ENCODE results near the gene WIPF1.

Gene WIPF1

DNA sequence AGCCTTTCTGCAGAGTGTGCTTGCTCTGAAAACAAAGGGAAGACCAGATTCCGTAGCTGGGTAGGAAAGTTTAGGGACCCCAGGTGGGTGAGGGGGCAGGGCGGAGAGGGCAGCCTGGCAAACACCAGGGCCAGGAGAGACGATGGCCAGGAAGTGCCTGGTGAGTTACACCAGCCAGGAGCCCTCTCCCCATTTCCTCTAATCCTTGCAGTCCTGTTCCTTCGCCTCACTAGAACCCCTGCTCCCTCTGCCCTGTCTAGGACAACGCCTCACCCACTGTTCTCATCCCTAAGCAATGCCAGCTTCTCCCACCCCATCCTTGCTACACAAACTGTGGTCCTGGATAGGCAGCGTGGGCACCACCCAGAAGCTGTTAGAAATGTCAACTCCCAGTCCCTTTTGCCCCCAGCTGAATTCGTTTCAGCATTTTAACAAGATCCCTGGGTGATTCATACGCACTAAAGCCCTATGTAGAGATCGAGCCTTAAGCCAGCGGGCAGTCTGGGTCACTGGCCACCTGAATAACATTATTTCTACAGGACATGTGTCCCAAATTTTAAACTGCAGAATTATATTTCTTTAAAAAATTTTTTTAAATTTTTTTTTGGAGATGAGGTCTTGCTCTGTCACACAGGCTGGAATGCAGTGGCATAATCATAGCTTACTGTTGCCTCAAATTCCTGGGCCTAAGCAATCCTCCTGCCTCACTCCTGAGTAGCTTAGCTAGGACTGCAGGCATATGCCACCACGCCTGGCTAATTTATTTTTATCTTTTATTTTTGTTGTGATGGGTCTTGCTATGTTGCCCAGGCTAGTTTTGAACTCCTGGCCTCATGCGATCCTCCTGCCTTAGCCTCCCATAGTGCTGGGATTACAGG lies 10.9 kb downstream of the WIPF1 start:
- no peak overlapping the region for H3K4me3 ChIP-seq (ENCODE audit: low read depth in 1 of 2, low read length in 2 of 2)
- peaks cover 0 to 16% of the 10 kb centered on the region in 2 donors for H3K4me1 ChIP-seq (ENCODE audit: control insufficient read depth in 1 of 2, insufficient read depth in 2 of 2, low read length in 2 of 2)
- H3K36me3 ChIP-seq (ENCODE audit: control insufficient read depth in 1 of 2, insufficient read depth in 2 of 2, low read length in 2 of 2), result peaks cover 12 to 22% of the 10 kb centered on the region in 2 donors
- no peaks in the 10 kb centered on the region for H3K9me3 ChIP-seq (ENCODE audit: control insufficient read depth in 1 of 2, low read length in 2 of 2)
- no peaks in the 10 kb centered on the region for H3K27me3 ChIP-seq (ENCODE audit: low read depth, low read length)
- no peak overlapping the region for H3K27ac ChIP-seq (ENCODE audit: low read length)

DNA sequence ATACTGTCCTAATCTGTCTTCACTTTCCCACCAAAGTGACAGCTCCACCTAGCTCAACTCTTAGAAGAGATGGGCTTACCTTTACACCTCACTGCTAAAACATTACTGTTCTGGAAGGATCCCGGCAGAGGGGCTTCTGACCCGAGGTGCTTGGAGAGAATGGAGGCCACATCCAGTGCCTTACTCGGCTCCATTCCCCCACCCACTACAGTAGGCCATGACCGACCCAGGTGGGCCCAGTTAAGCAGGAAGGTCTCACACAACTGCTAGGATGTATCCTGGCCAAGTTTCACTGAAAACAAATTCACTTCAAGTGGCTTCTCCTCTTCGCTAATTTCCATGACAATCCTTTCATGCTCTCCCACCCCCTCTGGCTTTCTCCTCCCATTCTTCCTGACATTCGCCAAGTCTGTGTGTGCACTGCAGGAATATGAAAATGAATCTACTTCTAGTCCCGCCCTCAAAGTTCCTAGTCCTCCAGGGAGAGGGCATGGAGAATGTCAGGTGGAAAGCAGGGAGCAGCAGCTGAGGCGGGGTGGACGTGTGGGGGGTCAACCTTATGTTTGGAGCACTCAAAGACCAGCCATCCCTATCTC lies 11.8 kb downstream of the WIPF1 start:
- H3K9me3 ChIP-seq (ENCODE audit: control insufficient read depth in 1 of 2, low read length in 2 of 2), result no peaks in the 10 kb centered on the region
- H3K4me1 ChIP-seq (ENCODE audit: control insufficient read depth in 1 of 2, insufficient read depth in 2 of 2, low read length in 2 of 2), result peaks cover 0 to 20% of the 10 kb centered on the region in 2 donors
- H3K36me3 ChIP-seq (ENCODE audit: control insufficient read depth in 1 of 2, insufficient read depth in 2 of 2, low read length in 2 of 2), result peaks cover 12 to 25% of the 10 kb centered on the region in 2 donors
- no peaks in the 10 kb centered on the region for H3K27me3 ChIP-seq (ENCODE audit: low read depth, low read length)
- no peak overlapping the region for H3K4me3 ChIP-seq (ENCODE audit: low read depth in 1 of 2, low read length in 2 of 2)
- no peak overlapping the region for H3K27ac ChIP-seq (ENCODE audit: low read length)

DNA sequence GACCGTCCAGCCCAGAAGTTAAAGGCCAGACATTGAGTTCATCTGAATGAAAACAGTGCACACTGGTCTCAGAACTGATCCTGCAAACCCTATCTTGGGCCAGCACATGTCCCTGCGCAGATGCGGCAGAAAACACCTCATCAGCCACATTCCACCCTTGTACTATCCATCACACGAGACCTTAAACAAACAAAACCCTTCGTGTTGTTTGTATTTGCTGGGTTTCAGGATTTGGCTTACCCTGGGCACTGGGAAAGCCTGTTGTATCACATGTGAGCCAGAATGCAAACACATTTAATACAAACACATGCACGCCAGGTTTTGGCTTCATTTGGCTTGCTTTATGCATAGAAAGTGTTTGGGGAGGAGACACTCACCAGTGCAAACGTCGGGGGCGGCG lies 12.5 kb downstream of the WIPF1 start:
- H3K27ac ChIP-seq (ENCODE audit: low read length), result no peak overlapping the region
- H3K36me3 ChIP-seq (ENCODE audit: control insufficient read depth in 1 of 2, insufficient read depth in 2 of 2, low read length in 2 of 2), result peaks cover 12 to 31% of the 10 kb centered on the region in 2 donors
- H3K4me3 ChIP-seq (ENCODE audit: low read depth in 1 of 2, low read length in 2 of 2), result no peak overlapping the region

DNA sequence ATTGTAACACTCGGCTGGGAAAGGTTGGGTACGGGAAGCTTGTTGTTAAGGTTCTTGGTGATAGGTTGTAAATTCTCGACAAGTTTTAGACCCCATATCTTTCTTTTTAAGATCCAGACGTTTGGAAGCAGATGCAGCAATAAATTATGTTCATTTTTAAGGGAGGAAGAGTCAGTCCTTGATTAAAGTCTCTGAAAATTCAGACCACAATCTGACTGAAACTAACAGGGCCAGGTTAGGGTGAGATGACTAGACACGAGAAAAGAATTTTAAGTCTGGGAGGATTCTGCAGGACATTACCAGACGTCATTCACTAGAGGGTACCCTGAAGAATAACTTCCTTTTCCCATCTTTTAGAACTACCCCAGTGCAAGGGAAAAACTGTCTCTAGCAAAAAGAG lies 16.1 kb downstream of the WIPF1 start:
- no peak overlapping the region for H3K27ac ChIP-seq (ENCODE audit: low read length)
- H3K9me3 ChIP-seq (ENCODE audit: control insufficient read depth in 1 of 2, low read length in 2 of 2), result no peaks in the 10 kb centered on the region
- no peaks in the 10 kb centered on the region for H3K27me3 ChIP-seq (ENCODE audit: low read depth, low read length)
- H3K36me3 ChIP-seq (ENCODE audit: control insufficient read depth in 1 of 2, insufficient read depth in 2 of 2, low read length in 2 of 2), result peaks cover 12 to 48% of the 10 kb centered on the region in 2 donors
- H3K4me3 ChIP-seq (ENCODE audit: low read depth in 1 of 2, low read length in 2 of 2), result no peak overlapping the region
- peaks cover 0 to 19% of the 10 kb centered on the region in 2 donors for H3K4me1 ChIP-seq (ENCODE audit: control insufficient read depth in 1 of 2, insufficient read depth in 2 of 2, low read length in 2 of 2)

More for the DNA sequence above, 12.5 kb downstream of the WIPF1 start:
- Histone ChIP-seq H3K4me1 (ENCODE audit: control insufficient read depth in 1 of 2, insufficient read depth in 2 of 2, low read length in 2 of 2) (peaks cover 0 to 22% of the 10 kb centered on the region in 2 donors), H3K27me3 (ENCODE audit: low read depth, low read length) (no peaks in the 10 kb centered on the region), H3K9me3 (ENCODE audit: control insufficient read depth in 1 of 2, low read length in 2 of 2) (no peaks in the 10 kb centered on the region)

DNA sequence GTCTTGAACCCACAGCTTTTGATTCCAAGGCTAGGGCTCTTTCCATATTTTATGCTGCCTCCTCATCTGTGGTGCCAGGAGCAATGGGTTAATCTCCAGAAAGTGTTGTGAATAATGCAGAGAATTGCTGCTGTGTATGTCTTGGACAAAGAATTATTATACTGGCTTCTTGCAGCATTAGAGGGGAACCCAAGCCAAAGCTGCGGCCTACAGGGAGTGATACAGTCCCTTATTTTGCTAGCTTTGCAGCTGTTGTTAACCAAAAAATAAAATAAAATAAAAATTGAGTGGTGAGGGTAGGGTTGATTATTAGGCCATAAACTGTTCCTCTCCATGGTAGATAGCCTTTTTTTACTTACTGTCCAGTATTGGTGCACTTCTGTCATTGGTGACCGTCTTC lies 16.7 kb downstream of the WIPF1 start:
- no peak overlapping the region for H3K4me3 ChIP-seq (ENCODE audit: low read depth in 1 of 2, low read length in 2 of 2)
- peaks cover 12 to 51% of the 10 kb centered on the region in 2 donors for H3K36me3 ChIP-seq (ENCODE audit: control insufficient read depth in 1 of 2, insufficient read depth in 2 of 2, low read length in 2 of 2)
- no peak overlapping the region for H3K27ac ChIP-seq (ENCODE audit: low read length)
- no peaks in the 10 kb centered on the region for H3K27me3 ChIP-seq (ENCODE audit: low read depth, low read length)
- H3K4me1 ChIP-seq (ENCODE audit: control insufficient read depth in 1 of 2, insufficient read depth in 2 of 2, low read length in 2 of 2), result peaks cover 0 to 15% of the 10 kb centered on the region in 2 donors
- H3K9me3 ChIP-seq (ENCODE audit: control insufficient read depth in 1 of 2, low read length in 2 of 2), result no peaks in the 10 kb centered on the region

DNA sequence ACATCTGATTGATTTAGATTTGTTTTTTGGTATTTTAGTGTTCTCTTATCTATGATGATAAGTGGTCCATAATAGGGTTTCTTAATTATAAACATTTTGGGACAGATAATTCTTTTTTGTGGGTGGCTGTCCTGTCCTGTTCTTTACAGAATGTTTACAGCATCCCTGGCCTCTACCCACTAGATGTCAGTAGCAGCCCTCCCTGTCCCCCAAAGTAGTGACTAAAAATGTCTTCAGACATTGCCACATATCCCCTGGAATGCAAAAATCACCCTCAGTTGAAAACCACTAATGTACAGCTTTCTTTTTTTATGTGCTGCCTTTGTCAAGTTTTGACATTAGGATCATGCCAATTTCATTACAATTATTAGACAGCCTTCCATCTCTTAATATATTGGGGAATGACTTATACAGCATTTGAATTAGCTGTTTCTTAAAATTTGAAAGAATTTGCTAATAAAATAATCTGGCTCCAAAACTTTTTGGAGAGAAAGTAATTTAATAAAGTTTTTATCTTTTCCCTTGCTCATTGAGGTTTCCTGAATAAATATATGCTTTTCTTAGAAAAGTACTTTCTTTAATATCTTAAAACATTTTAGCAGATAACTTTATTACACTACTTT lies 19.5 kb downstream of the WIPF1 start:
- Histone ChIP-seq H3K36me3 (ENCODE audit: control insufficient read depth in 1 of 2, insufficient read depth in 2 of 2, low read length in 2 of 2) (peaks cover 3 to 34% of the 10 kb centered on the region in 2 donors), H3K4me1 (ENCODE audit: control insufficient read depth in 1 of 2, insufficient read depth in 2 of 2, low read length in 2 of 2) (peaks cover 0 to 21% of the 10 kb centered on the region in 2 donors), H3K4me3 (ENCODE audit: low read depth in 1 of 2, low read length in 2 of 2) (no peak overlapping the region), H3K27me3 (ENCODE audit: low read depth, low read length) (no peaks in the 10 kb centered on the region), H3K9me3 (ENCODE audit: control insufficient read depth in 1 of 2, low read length in 2 of 2) (no peaks in the 10 kb centered on the region), H3K27ac (ENCODE audit: low read length) (no peak overlapping the region)

DNA sequence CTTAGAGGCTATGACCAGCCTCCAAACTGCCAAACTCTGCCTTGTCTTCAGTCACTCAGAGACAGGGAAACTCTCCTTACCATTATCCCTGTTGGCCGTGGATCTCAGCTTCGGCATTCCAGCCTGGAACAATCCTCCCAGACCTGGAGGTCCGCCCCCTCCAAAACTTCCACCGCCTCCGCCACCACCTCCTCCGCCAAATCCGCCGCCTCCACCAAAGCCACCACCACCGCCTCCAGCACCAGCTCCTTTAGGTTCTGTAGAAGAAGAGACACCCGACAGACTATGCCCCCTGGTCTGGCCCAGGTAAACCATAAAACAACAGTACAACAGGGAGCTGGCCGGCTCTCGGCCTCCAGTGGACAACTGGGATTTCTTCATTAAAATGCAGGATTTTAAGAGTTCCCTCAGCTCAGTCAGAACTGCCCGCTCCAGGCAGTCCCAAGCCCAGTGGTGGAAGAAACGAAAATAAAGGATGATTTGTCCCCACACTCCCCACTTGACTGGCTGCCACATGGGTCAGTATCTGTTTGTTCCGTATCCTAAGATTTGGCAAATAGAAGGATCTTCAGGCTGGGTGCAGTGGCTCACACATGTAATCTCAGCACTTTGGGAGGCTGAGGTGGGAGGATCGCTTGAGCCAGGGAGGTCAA lies 22.4 kb downstream of the WIPF1 start:
- H3K4me1 ChIP-seq (ENCODE audit: control insufficient read depth in 1 of 2, insufficient read depth in 2 of 2, low read length in 2 of 2), result peaks cover 0 to 15% of the 10 kb centered on the region in 2 donors
- H3K27ac ChIP-seq (ENCODE audit: low read length), result no peak overlapping the region
- no peaks in the 10 kb centered on the region for H3K27me3 ChIP-seq (ENCODE audit: low read depth, low read length)
- peaks cover 7 to 34% of the 10 kb centered on the region in 2 donors for H3K36me3 ChIP-seq (ENCODE audit: control insufficient read depth in 1 of 2, insufficient read depth in 2 of 2, low read length in 2 of 2)
- H3K4me3 ChIP-seq (ENCODE audit: low read depth in 1 of 2, low read length in 2 of 2), result no peak overlapping the region
- H3K9me3 ChIP-seq (ENCODE audit: control insufficient read depth in 1 of 2, low read length in 2 of 2), result no peaks in the 10 kb centered on the region

GRCh38 chr2:174574657-174575056 lies 22.9 kb downstream of the WIPF1 start:
- H3K9me3 ChIP-seq (ENCODE audit: control insufficient read depth in 1 of 2, low read length in 2 of 2), result no peaks in the 10 kb centered on the region
- H3K27me3 ChIP-seq (ENCODE audit: low read depth, low read length), result no peaks in the 10 kb centered on the region
- H3K36me3 ChIP-seq (ENCODE audit: control insufficient read depth in 1 of 2, insufficient read depth in 2 of 2, low read length in 2 of 2), result peaks cover 7 to 31% of the 10 kb centered on the region in 2 donors
- no peak overlapping the region for H3K4me3 ChIP-seq (ENCODE audit: low read depth in 1 of 2, low read length in 2 of 2)
- H3K27ac ChIP-seq (ENCODE audit: low read length), result no peak overlapping the region
- peaks cover 0 to 15% of the 10 kb centered on the region in 2 donors for H3K4me1 ChIP-seq (ENCODE audit: control insufficient read depth in 1 of 2, insufficient read depth in 2 of 2, low read length in 2 of 2)

GRCh38 chr2:174573621-174574081 lies 24.0 kb downstream of the WIPF1 start:
- peaks cover 0 to 15% of the 10 kb centered on the region in 2 donors for H3K4me1 ChIP-seq (ENCODE audit: control insufficient read depth in 1 of 2, insufficient read depth in 2 of 2, low read length in 2 of 2)
- H3K27ac ChIP-seq (ENCODE audit: low read length), result no peak overlapping the region
- no peaks in the 10 kb centered on the region for H3K9me3 ChIP-seq (ENCODE audit: control insufficient read depth in 1 of 2, low read length in 2 of 2)
- no peak overlapping the region for H3K4me3 ChIP-seq (ENCODE audit: low read depth in 1 of 2, low read length in 2 of 2)
- peaks cover 7 to 25% of the 10 kb centered on the region in 2 donors for H3K36me3 ChIP-seq (ENCODE audit: control insufficient read depth in 1 of 2, insufficient read depth in 2 of 2, low read length in 2 of 2)
- no peaks in the 10 kb centered on the region for H3K27me3 ChIP-seq (ENCODE audit: low read depth, low read length)

DNA sequence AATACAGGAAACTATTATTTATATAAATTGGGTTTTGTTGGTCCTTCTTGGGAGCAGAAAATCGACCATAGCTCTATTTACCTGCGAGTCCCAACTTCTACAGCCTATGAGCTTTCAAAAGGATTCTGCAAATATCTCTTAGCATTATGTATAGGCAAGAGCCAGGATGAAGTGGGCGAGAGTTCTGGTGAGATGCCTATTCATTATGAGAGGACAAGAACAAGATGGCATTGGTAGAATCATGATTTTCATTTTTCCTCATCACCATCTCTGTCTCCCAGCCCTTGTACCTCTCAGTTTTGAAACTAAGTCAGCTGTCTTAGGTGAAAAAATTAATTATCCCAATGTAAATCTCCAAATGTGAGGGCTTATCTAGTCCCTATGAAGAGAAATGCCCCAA lies 25.0 kb downstream of the WIPF1 start:
- H3K27me3 ChIP-seq (ENCODE audit: low read depth, low read length), result no peaks in the 10 kb centered on the region
- peaks cover 14 to 29% of the 10 kb centered on the region in 2 donors for H3K36me3 ChIP-seq (ENCODE audit: control insufficient read depth in 1 of 2, insufficient read depth in 2 of 2, low read length in 2 of 2)
- H3K27ac ChIP-seq (ENCODE audit: low read length), result no peak overlapping the region
- peaks cover 0 to 15% of the 10 kb centered on the region in 2 donors for H3K4me1 ChIP-seq (ENCODE audit: control insufficient read depth in 1 of 2, insufficient read depth in 2 of 2, low read length in 2 of 2)
- H3K4me3 ChIP-seq (ENCODE audit: low read depth in 1 of 2, low read length in 2 of 2), result no peak overlapping the region
- no peaks in the 10 kb centered on the region for H3K9me3 ChIP-seq (ENCODE audit: control insufficient read depth in 1 of 2, low read length in 2 of 2)

Measured in muscle layer of duodenum (tissue), 2 donors.